ENCODE results near the gene CACNA2D3. TPM values are rescaled to one million over a fixed set of nuclear protein-coding genes. Genes with fewer than 3 reads are reported as not detected.

The CACNA2D3 gene
- total and polyA plus RNA-seq, 4 experiments from 2014 or later: not detected

DNA sequence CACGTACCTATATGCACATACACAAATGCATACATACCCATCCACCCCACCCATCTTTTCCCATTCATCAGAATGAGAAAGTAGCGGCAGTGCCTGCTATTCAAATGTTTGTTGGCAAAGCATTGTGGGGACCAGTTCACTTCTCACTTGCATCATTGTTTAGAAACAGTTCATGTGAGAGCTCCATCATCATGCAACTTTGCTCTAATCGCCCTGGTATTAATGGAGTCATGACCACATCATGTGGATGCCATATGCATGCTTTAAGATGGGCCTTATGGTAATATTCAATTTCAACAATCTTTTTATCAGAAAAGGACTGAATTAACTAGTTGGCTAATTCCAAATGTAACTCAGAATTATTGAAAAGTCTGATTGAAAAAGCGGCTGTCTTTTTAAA, 725.0 kb downstream of the CACNA2D3 start:
- H3K4me1 ChIP-seq (ENCODE audit: insufficient read depth, low read length): no peaks in the 10 kb centered on the region
- H3K4me3 Mint-ChIP-seq: no peak overlapping the region
- H3K4me3 ChIP-seq (ENCODE audit: low read length in 2 of 2): no peak overlapping the region
- H3K27me3 ChIP-seq (ENCODE audit: insufficient read depth, low read length): no peaks in the 10 kb centered on the region
- intact Hi-C loops (cut with micrococcal nuclease): no loop called here
- peaks cover 0 to 5% (median 0%) of the 10 kb centered on the region in 8 donors for H3K9me3 Mint-ChIP-seq
- no peaks in the 10 kb centered on the region for H3K9me3 ChIP-seq (ENCODE audit: control insufficient read depth in 1 of 2, low read length in 2 of 2)
- H3K27me3 Mint-ChIP-seq: peaks cover 0 to 2% of the 10 kb centered on the region in 2 donors
- no peak for DNase-seq
- H3K27ac ChIP-seq (ENCODE audit: low read depth, low read length): no peak overlapping the region
- ChIA-PET POLR2A (ENCODE audit: partially characterized antibody) (no interaction called here), CTCF (ENCODE audit: partially characterized antibody) (no interaction called here)
- no peak overlapping the region for H3K27ac Mint-ChIP-seq
- H3K4me1 Mint-ChIP-seq: no peaks in the 10 kb centered on the region
- no peaks in the 10 kb centered on the region for H3K36me3 Mint-ChIP-seq
- no peaks in the 10 kb centered on the region for H3K36me3 ChIP-seq (ENCODE audit: insufficient read depth, low read length)

GRCh38 chr3:54849360-54849759, 727.0 kb downstream of the CACNA2D3 start:
- Histone ChIP-seq H3K4me1 (ENCODE audit: insufficient read depth, low read length) (no peaks in the 10 kb centered on the region), H3K4me3 (ENCODE audit: low read length in 2 of 2) (no peak overlapping the region), H3K27ac (ENCODE audit: low read depth, low read length) (no peak overlapping the region), H3K27me3 (ENCODE audit: insufficient read depth, low read length) (no peaks in the 10 kb centered on the region), H3K36me3 (ENCODE audit: insufficient read depth, low read length) (no peaks in the 10 kb centered on the region), H3K9me3 (ENCODE audit: control insufficient read depth in 1 of 2, low read length in 2 of 2) (no peaks in the 10 kb centered on the region)
- no peak for DNase-seq
- POLR2A ChIA-PET (ENCODE audit: partially characterized antibody): no interaction called here
- intact Hi-C loops (cut with micrococcal nuclease): no loop called here
- peaks cover 0 to 2% (median 0%) of the 10 kb centered on the region in 8 donors for H3K9me3 Mint-ChIP-seq
- H3K27ac Mint-ChIP-seq: no peak overlapping the region
- CTCF ChIA-PET (ENCODE audit: partially characterized antibody): interaction anchor here (1.1 to 1.3 kb wide), 2 partner anchors 11 to 19 kb away, joined by 4 to 6 read pairs; no protein-coding TSS in a partner anchor
- no peaks in the 10 kb centered on the region for H3K36me3 Mint-ChIP-seq
- H3K4me1 Mint-ChIP-seq: no peaks in the 10 kb centered on the region
- no peak overlapping the region for H3K4me3 Mint-ChIP-seq
- H3K27me3 Mint-ChIP-seq: no peaks in the 10 kb centered on the region

DNA sequence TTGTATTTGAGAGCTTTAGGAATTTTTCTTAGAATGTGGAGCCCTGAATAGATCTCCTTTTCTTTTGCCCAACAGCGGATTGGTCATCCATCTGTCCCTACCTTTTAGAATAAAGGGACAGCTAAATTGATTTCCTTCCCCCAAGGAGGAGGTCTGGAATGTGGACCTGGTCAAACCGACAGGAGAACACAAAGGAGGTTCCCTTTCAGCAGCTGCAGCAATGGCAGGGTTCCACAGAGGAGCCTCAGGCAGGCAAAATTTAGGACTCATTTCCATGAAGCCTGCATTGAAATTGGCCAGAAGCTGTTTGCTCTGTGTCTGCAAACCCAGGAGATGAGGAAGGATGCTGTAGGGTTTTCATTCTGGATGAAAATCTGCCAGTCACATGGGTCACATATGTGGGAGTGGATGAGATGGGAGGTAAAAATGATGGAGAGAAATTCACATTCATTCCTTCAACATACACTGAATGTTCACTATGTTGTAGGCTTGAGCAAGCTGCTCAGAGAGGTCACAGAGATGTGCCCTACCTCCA, 728.2 kb downstream of the CACNA2D3 start:
- H3K9me3 ChIP-seq (ENCODE audit: control insufficient read depth in 1 of 2, low read length in 2 of 2): no peaks in the 10 kb centered on the region
- DNase-seq: no peak
- ChIA-PET POLR2A (ENCODE audit: partially characterized antibody) (no interaction called here), CTCF (ENCODE audit: partially characterized antibody) (interaction anchor here (1.1 kb wide), 1 partner anchor 12 kb away, joined by 4 read pairs; no protein-coding TSS in a partner anchor)
- no peaks in the 10 kb centered on the region for H3K4me1 Mint-ChIP-seq
- H3K27ac Mint-ChIP-seq: peak overlapping the region in 1 of 7 donors; percentile 5
- no peak overlapping the region for H3K4me3 ChIP-seq (ENCODE audit: low read length in 2 of 2)
- H3K36me3 Mint-ChIP-seq: no peaks in the 10 kb centered on the region
- H3K9me3 Mint-ChIP-seq: peaks cover 0 to 2% (median 0%) of the 10 kb centered on the region in 8 donors
- peaks cover 0 to 2% of the 10 kb centered on the region in 2 donors for H3K27me3 Mint-ChIP-seq
- H3K4me3 Mint-ChIP-seq: no peak overlapping the region
- no peaks in the 10 kb centered on the region for H3K4me1 ChIP-seq (ENCODE audit: insufficient read depth, low read length)
- no peak overlapping the region for H3K27ac ChIP-seq (ENCODE audit: low read depth, low read length)
- no peaks in the 10 kb centered on the region for H3K27me3 ChIP-seq (ENCODE audit: insufficient read depth, low read length)
- intact Hi-C loops (cut with micrococcal nuclease): no loop called here
- H3K36me3 ChIP-seq (ENCODE audit: insufficient read depth, low read length): no peaks in the 10 kb centered on the region

DNA sequence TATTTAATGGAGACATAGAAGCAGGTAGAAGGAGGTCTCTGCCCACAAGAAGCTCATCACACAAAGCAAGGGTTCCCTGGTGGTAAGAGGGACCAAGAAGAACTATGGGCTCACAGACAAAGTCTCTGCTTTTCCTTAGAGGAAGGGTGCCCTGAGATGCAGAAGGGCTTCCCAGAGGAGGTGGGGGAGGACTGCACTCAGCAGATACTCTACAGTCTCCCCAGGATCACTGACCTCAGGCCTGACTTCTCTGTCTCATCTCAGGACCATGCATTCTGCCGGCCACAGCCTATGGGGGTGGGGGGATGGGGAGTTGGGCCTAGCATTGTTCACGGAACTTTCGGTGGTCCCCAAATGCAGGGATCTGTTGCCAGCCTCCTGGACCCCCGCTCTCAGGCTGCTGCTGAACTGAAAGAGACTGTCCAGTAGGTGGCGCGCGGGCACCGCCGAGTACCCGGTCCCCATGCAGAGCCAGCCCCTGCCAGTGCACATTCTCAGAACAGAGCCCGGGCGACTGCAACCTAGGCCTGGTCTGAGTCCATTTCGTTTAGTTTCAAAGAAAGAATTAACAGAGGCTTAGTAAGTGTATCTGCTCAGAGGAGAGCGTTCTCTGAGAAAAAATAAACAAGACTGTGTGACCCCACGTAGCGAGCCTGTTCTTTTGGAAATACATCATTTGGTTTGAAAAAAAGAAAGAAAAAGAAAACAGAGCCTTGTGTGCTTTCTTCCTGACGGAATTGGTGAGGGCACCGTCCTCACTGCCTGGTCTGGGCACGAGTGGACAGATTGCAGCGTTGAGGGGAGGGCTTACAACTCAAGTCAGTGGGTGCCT, 731.4 kb downstream of the CACNA2D3 start:
- CTCF ChIA-PET (ENCODE audit: partially characterized antibody): interaction anchor here (0.7 to 0.8 kb wide), 2 partner anchors 11 to 16 kb away, joined by 3 read pairs; no protein-coding TSS in a partner anchor
- Mint-ChIP-seq H3K36me3 (no peaks in the 10 kb centered on the region), H3K27me3 (peaks cover 0 to 2% of the 10 kb centered on the region in 2 donors), H3K27ac (no peak overlapping the region), H3K4me3 (peak overlapping the region in 1 of 8 donors; percentile 45), H3K4me1 (no peaks in the 10 kb centered on the region), H3K9me3 (peaks cover 0 to 2% (median 0%) of the 10 kb centered on the region in 8 donors)
- POLR2A ChIA-PET (ENCODE audit: partially characterized antibody): no interaction called here
- H3K4me1 ChIP-seq (ENCODE audit: insufficient read depth, low read length): no peaks in the 10 kb centered on the region
- no peaks in the 10 kb centered on the region for H3K36me3 ChIP-seq (ENCODE audit: insufficient read depth, low read length)
- no peaks in the 10 kb centered on the region for H3K27me3 ChIP-seq (ENCODE audit: insufficient read depth, low read length)
- no peaks in the 10 kb centered on the region for H3K9me3 ChIP-seq (ENCODE audit: control insufficient read depth in 1 of 2, low read length in 2 of 2)
- intact Hi-C loops (cut with micrococcal nuclease): no loop called here
- peak in 2 of 5 donors; percentile 1 to 2 for DNase-seq
- H3K27ac ChIP-seq (ENCODE audit: low read depth, low read length): no peak overlapping the region
- no peak overlapping the region for H3K4me3 ChIP-seq (ENCODE audit: low read length in 2 of 2)

GRCh38 chr3:54856271-54856670, 733.9 kb downstream of the CACNA2D3 start:
- POLR2A ChIA-PET (ENCODE audit: partially characterized antibody): no interaction called here
- Histone ChIP-seq H3K4me1 (ENCODE audit: insufficient read depth, low read length) (no peaks in the 10 kb centered on the region), H3K4me3 (ENCODE audit: low read length in 2 of 2) (no peak overlapping the region), H3K27me3 (ENCODE audit: insufficient read depth, low read length) (no peaks in the 10 kb centered on the region), H3K36me3 (ENCODE audit: insufficient read depth, low read length) (no peaks in the 10 kb centered on the region), H3K9me3 (ENCODE audit: control insufficient read depth in 1 of 2, low read length in 2 of 2) (no peaks in the 10 kb centered on the region), H3K27ac (ENCODE audit: low read depth, low read length) (no peak overlapping the region)
- intact Hi-C loops (cut with micrococcal nuclease): no loop called here
- H3K4me3 Mint-ChIP-seq: no peak overlapping the region
- H3K27ac Mint-ChIP-seq: no peak overlapping the region
- no peaks in the 10 kb centered on the region for H3K36me3 Mint-ChIP-seq
- no peaks in the 10 kb centered on the region for H3K4me1 Mint-ChIP-seq
- no peak for DNase-seq
- CTCF ChIA-PET (ENCODE audit: partially characterized antibody): no interaction called here
- peaks cover 0 to 2% of the 10 kb centered on the region in 2 donors for H3K27me3 Mint-ChIP-seq
- H3K9me3 Mint-ChIP-seq: no peaks in the 10 kb centered on the region

- Histone ChIP-seq H3K27me3 (ENCODE audit: insufficient read depth, low read length) (no peaks in the 10 kb centered on the region), H3K9me3 (ENCODE audit: control insufficient read depth in 1 of 2, low read length in 2 of 2) (no peaks in the 10 kb centered on the region), H3K27ac (ENCODE audit: low read depth, low read length) (no peak overlapping the region), H3K36me3 (ENCODE audit: insufficient read depth, low read length) (no peaks in the 10 kb centered on the region), H3K4me1 (ENCODE audit: insufficient read depth, low read length) (no peaks in the 10 kb centered on the region), H3K4me3 (ENCODE audit: low read length in 2 of 2) (no peak overlapping the region)
- ChIA-PET POLR2A (ENCODE audit: partially characterized antibody) (no interaction called here), CTCF (ENCODE audit: partially characterized antibody) (no interaction called here)
- H3K27ac Mint-ChIP-seq: no peak overlapping the region
- no peaks in the 10 kb centered on the region for H3K36me3 Mint-ChIP-seq
- intact Hi-C loops (cut with micrococcal nuclease): no loop called here
- H3K9me3 Mint-ChIP-seq: peaks cover 0 to 2% (median 0%) of the 10 kb centered on the region in 8 donors
- peaks cover 0 to 2% of the 10 kb centered on the region in 2 donors for H3K27me3 Mint-ChIP-seq
- H3K4me3 Mint-ChIP-seq: no peak overlapping the region
- no peak for DNase-seq
- H3K4me1 Mint-ChIP-seq: no peaks in the 10 kb centered on the region
Measured at GRCh38 chr3:54857343-54857742, 735.0 kb downstream of the CACNA2D3 start.

DNA sequence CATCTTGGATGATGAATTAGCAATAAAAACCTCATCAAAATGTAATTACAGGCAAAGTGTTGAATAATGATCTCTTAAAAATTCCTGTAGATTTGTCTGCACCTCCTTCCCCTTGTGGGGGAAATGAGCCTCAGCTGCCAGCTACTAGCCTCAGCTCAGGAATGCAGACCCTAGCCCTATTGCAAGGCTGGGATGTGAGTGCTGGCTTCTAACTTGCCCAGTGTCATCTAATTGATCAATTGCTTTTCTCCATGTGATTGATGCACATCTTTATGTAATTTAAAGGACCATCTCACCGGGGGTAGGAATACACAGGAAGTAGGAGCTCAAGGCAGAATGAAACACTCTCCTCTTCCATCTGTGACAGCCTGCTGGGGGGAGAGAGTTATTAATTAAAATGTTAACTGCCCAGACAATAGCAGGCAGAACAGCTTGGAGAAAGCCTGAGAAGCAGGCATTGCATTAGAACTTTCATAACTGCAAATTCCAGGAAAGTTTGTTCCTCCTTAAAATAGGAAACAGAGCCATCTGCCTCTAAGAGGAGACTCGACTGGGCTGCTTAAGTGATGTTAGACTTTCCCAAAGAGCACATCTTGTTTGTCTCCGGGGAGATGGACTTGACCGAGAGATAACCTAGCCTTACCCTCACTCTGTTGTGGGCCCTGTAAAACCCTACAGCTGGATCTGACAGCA, 735.9 kb downstream of the CACNA2D3 start:
- Histone ChIP-seq H3K9me3 (ENCODE audit: control insufficient read depth in 1 of 2, low read length in 2 of 2) (no peaks in the 10 kb centered on the region), H3K4me1 (ENCODE audit: insufficient read depth, low read length) (no peaks in the 10 kb centered on the region), H3K4me3 (ENCODE audit: low read length in 2 of 2) (no peak overlapping the region), H3K36me3 (ENCODE audit: insufficient read depth, low read length) (no peaks in the 10 kb centered on the region), H3K27ac (ENCODE audit: low read depth, low read length) (no peak overlapping the region), H3K27me3 (ENCODE audit: insufficient read depth, low read length) (no peaks in the 10 kb centered on the region)
- ChIA-PET POLR2A (ENCODE audit: partially characterized antibody) (no interaction called here), CTCF (ENCODE audit: partially characterized antibody) (no interaction called here)
- peaks cover 0 to 2% of the 10 kb centered on the region in 2 donors for H3K27me3 Mint-ChIP-seq
- no peaks in the 10 kb centered on the region for H3K4me1 Mint-ChIP-seq
- no peak for DNase-seq
- H3K4me3 Mint-ChIP-seq: no peak overlapping the region
- H3K9me3 Mint-ChIP-seq: peaks cover 0 to 2% (median 0%) of the 10 kb centered on the region in 8 donors
- intact Hi-C loops (cut with micrococcal nuclease): no loop called here
- no peak overlapping the region for H3K27ac Mint-ChIP-seq
- H3K36me3 Mint-ChIP-seq: no peaks in the 10 kb centered on the region

Data from CD4-positive, alpha-beta memory T cell (primary cell).